WTC11 (cell line): ENCODE results near the gene TSPO. TPM values are rescaled to one million over a fixed set of nuclear protein-coding genes. Genes with fewer than 3 reads are reported as not detected.
A peak's percentile ranks its signal among the peaks of the same experiment; 100 is the strongest.

ENCODE experiments used
- ATAC-seq: fragments of 200-7000 bp; cut with Tn5 transposase; 2 replicates; pipeline ENCODE4 v1.10.0; 2021; ENCODE audit warnings: mild to moderate bottlenecking, moderate library complexity
- CTCF ChIA-PET: fragments of 300-600 bp; sonication (Branson Sonifier 250); formaldehyde crosslinking; loops from one replicate; lab custom pipeline; 2021; ENCODE audit warnings: antibody characterized with exemption; lab: Charles Lee
- POLR2A ChIA-PET: fragments of 350-600 bp; sonication (Branson Sonifier 250); formaldehyde crosslinking; loops from one replicate; lab custom pipeline; 2021; ENCODE audit warnings: antibody characterized with exemption; lab: Charles Lee
- DNase-seq: peaks from one replicate; pipeline ENCODE4 v3.0.0; 2021; ENCODE audit warnings: low spot score
- H3K27ac Mint-ChIP-seq: 2 replicates; pipeline ENCODE4 v1.8.0; 2021; ENCODE audit warnings: mixed read lengths
- H3K27me3 Mint-ChIP-seq: 2 replicates; pipeline ENCODE4 v1.8.0; 2021; ENCODE audit warnings: low read depth, mild to moderate bottlenecking, moderate library complexity, mixed read lengths
- H3K36me3 Mint-ChIP-seq: 2 replicates; pipeline ENCODE4 v1.8.0; 2021; ENCODE audit warnings: mixed read lengths
- H3K4me1 Mint-ChIP-seq: 2 replicates; pipeline ENCODE4 v1.8.0; 2022; ENCODE audit warnings: mixed read lengths
- H3K4me3 Mint-ChIP-seq: 2 replicates; pipeline ENCODE4 v1.8.0; 2021; ENCODE audit warnings: mild to moderate bottlenecking, moderate library complexity, mixed read lengths
- H3K9me3 Mint-ChIP-seq: 2 replicates; pipeline ENCODE4 v1.8.0; 2021; ENCODE audit warnings: mixed read lengths
- CBFB ChIP-seq: sonication (generic); formaldehyde crosslinking; IDR thresholded peaks from 2 replicates; pipeline ENCODE4 v1.8.1; 2022; ENCODE audit warnings: mild to moderate bottlenecking, low read depth, missing genetic modification reagents
- EMX1 ChIP-seq: fragments of 250-450 bp; sonication (Bioruptor Pico); IDR thresholded peaks from 2 replicates; pipeline ENCODE4 v1.8.0; 2021; ENCODE audit warnings: mild to moderate bottlenecking
- FOXJ3 ChIP-seq: sonication (generic); formaldehyde crosslinking; IDR thresholded peaks from 2 replicates; pipeline ENCODE4 v1.9.0; 2021; ENCODE audit warnings: missing genetic modification reagents, mild to moderate bottlenecking, borderline replicate concordance
- FOXK1 ChIP-seq: sonication (generic); formaldehyde crosslinking; IDR thresholded peaks from 2 replicates; pipeline ENCODE4 v1.8.0; 2022; ENCODE audit warnings: mild to moderate bottlenecking, moderate library complexity, missing genetic modification reagents
- MXD4 ChIP-seq: fragments of 250-450 bp; sonication (Bioruptor Pico); IDR thresholded peaks from 2 replicates; pipeline ENCODE4 v1.8.0; 2021; ENCODE audit warnings: mild to moderate bottlenecking, moderate library complexity, borderline replicate concordance
- NR1H2 ChIP-seq: sonication (generic); formaldehyde crosslinking; IDR thresholded peaks from 2 replicates; pipeline ENCODE4 v1.9.0; 2021; ENCODE audit warnings: mild to moderate bottlenecking, moderate library complexity, missing genetic modification reagents
- SMAD4 ChIP-seq: sonication (generic); formaldehyde crosslinking; IDR thresholded peaks from 2 replicates; pipeline ENCODE4 v1.8.0; 2022; ENCODE audit warnings: mild to moderate bottlenecking, missing genetic modification reagents
- SOX15 ChIP-seq: fragments of 250-450 bp; sonication (Bioruptor Pico); IDR thresholded peaks from 2 replicates; pipeline ENCODE4 v1.9.0; 2021; ENCODE audit warnings: mild to moderate bottlenecking
- SP1 ChIP-seq: sonication (generic); formaldehyde crosslinking; conservative IDR thresholded peaks from 2 replicates; pipeline ENCODE4 v1.8.1; 2022; ENCODE audit warnings: missing genetic modification reagents
- TCF7 ChIP-seq: sonication (generic); formaldehyde crosslinking; IDR thresholded peaks from 2 replicates; pipeline ENCODE4 v1.8.0; 2022; ENCODE audit warnings: mild to moderate bottlenecking, low read depth, missing genetic modification reagents, moderate library complexity
- USF1 ChIP-seq: sonication (generic); formaldehyde crosslinking; IDR thresholded peaks from 2 replicates; pipeline ENCODE4 v1.8.0; 2022; ENCODE audit warnings: mild to moderate bottlenecking, missing genetic modification reagents
- ZBTB21 ChIP-seq: sonication (generic); formaldehyde crosslinking; IDR thresholded peaks from 2 replicates; pipeline ENCODE4 v1.8.1; 2023; ENCODE audit warnings: mild to moderate bottlenecking, missing genetic modification reagents, borderline replicate concordance
- ZNF121 ChIP-seq: sonication (generic); formaldehyde crosslinking; IDR thresholded peaks from 2 replicates; pipeline ENCODE4 v1.8.0; 2023; ENCODE audit warnings: missing genetic modification reagents
- ZNF232 ChIP-seq: sonication (generic); formaldehyde crosslinking; IDR thresholded peaks from 2 replicates; pipeline ENCODE4 v1.8.0; 2022; ENCODE audit warnings: mild to moderate bottlenecking, missing genetic modification reagents
- ZNF263 ChIP-seq: sonication (generic); formaldehyde crosslinking; IDR thresholded peaks from 2 replicates; pipeline ENCODE4 v1.8.1; 2022; ENCODE audit warnings: low read depth, mild to moderate bottlenecking, moderate library complexity, missing genetic modification reagents
- ZNF416 ChIP-seq: fragments of 250-450 bp; sonication (Bioruptor Pico); IDR thresholded peaks from 2 replicates; pipeline ENCODE4 v1.9.0; 2021; ENCODE audit warnings: mild to moderate bottlenecking, inconsistent platforms
- ZNF512 ChIP-seq: sonication (generic); formaldehyde crosslinking; IDR thresholded peaks from 2 replicates; pipeline ENCODE4 v1.8.1; 2022; ENCODE audit warnings: missing genetic modification reagents, borderline replicate concordance
- total RNA-seq: library from RNA; stranded (reverse); gene quantifications from 3 replicates; pipeline ENCODE4 v1.2.3, GENCODE V29; 2021
- TF ChIP-seq, protein P1 (sequence below): sonication (generic); formaldehyde crosslinking; IDR thresholded peaks from 2 replicates; pipeline ENCODE4 v1.8.1; 2023; ENCODE audit warnings: mild to moderate bottlenecking, missing genetic modification reagents, borderline replicate concordance
- TF ChIP-seq, protein P2 (sequence below): sonication (generic); formaldehyde crosslinking; IDR thresholded peaks from 2 replicates; pipeline ENCODE4 v1.8.0; 2022; ENCODE audit warnings: mild to moderate bottlenecking, missing genetic modification reagents

TSPO gene
- total RNA-seq, 1 experiment from 2014 or later = 21.9 TPM

DNA sequence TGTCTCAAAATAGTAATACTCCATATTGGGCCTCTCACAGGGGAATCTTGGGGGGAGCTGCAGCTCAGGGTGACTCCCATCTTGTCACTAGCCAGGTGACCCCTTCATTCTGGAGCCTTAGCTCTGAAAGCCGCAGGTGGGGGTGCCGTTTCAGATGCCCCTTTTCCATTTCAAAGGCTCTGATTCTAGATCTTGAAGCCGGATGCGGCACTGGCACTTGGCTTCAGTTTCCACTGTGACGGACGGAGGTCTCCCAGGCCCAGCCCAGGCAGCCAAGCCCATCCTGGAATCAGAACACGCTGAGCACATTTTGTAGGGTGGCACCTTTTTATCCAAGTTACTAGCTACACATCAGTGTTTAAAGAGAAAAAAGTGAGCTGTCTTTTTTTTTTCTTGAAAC lies 34.4 kb upstream of the TSPO start:
- TF ChIP-seq SP1 (CRISPR knock-in tag) (no peak), SOX15 (CRISPR knock-in tag) (no peak), ZNF416 (CRISPR knock-in tag) (no peak), ZNF232 (CRISPR knock-in tag) (no peak), ZNF512 (no peak), SMAD4 (CRISPR knock-in tag) (no peak), MXD4 (CRISPR knock-in tag) (no peak), FOXJ3 (CRISPR knock-in tag) (no peak), ZBTB21 (CRISPR knock-in tag) (no peak)
- TF ChIP-seq, protein P1, sequence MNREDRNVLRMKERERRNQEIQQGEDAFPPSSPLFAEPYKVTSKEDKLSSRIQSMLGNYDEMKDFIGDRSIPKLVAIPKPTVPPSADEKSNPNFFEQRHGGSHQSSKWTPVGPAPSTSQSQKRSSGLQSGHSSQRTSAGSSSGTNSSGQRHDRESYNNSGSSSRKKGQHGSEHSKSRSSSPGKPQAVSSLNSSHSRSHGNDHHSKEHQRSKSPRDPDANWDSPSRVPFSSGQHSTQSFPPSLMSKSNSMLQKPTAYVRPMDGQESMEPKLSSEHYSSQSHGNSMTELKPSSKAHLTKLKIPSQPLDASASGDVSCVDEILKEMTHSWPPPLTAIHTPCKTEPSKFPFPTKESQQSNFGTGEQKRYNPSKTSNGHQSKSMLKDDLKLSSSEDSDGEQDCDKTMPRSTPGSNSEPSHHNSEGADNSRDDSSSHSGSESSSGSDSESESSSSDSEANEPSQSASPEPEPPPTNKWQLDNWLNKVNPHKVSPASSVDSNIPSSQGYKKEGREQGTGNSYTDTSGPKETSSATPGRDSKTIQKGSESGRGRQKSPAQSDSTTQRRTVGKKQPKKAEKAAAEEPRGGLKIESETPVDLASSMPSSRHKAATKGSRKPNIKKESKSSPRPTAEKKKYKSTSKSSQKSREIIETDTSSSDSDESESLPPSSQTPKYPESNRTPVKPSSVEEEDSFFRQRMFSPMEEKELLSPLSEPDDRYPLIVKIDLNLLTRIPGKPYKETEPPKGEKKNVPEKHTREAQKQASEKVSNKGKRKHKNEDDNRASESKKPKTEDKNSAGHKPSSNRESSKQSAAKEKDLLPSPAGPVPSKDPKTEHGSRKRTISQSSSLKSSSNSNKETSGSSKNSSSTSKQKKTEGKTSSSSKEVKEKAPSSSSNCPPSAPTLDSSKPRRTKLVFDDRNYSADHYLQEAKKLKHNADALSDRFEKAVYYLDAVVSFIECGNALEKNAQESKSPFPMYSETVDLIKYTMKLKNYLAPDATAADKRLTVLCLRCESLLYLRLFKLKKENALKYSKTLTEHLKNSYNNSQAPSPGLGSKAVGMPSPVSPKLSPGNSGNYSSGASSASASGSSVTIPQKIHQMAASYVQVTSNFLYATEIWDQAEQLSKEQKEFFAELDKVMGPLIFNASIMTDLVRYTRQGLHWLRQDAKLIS = no peak

DNA sequence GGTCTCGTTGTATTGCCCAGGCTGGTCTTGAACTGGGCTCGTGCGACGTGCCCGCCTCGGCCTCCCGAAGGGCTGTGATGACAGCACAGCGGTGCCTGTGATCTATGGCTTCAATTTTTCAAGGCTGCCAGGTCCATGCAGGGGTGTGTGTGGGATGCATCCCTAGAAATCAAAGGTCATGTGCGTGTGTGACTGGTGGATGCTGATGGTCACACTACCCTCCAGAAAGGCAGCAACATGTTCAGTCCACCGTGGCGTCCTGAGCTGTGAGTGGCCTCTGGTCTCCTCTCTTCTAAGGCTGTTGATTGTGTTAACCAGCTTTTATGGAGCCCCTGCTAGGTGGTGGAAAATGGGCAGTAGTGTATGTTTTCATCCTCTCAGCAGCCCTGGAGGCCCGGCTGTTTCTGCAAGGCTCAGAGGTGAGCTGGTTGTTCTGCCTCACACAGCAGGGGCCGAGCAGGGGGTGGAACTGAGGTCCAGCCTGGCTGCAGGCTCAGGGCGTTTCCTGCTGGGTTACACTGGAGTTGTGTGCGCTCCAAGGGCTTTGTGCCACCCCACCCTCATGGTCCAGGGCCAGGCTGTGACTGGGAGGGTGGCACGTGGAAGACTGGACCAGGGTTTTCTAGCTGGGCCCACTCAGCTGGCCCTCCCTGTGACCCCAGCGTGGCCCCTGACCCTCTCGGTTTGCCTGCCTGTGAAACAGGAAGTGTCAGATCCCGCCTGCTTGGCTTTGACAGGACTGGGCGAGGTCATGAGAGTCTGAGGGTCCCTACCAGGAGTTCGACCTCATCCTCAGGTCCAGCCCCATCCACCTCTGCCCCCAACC lies 33.1 kb upstream of the TSPO start:
- Mint-ChIP-seq H3K36me3 (no peaks in the 10 kb centered on the region), H3K4me1 (peaks cover 6% of the 10 kb centered on the region; the same call in 1 of the 2 replicates), H3K9me3 (no peaks in the 10 kb centered on the region), H3K4me3 (no peak overlapping the region), H3K27me3 (peaks cover 16% of the 10 kb centered on the region), H3K27ac (no peak overlapping the region)
- DNase-seq = no peak
- POLR2A ChIA-PET = no interaction called here
- CTCF ChIA-PET = interaction anchor here (0.5 to 1.5 kb wide), 6 partner anchors 11 to 108 kb away, joined by 3 to 4 read pairs (median 3); no protein-coding TSS in a partner anchor
- peak; percentile 22 for ATAC-seq
- TF ChIP-seq FOXK1 = no peak
- TF ChIP-seq USF1 (CRISPR knock-in tag) = no peak
- TF ChIP-seq, protein P1 = no peak
- TF ChIP-seq, protein P2, sequence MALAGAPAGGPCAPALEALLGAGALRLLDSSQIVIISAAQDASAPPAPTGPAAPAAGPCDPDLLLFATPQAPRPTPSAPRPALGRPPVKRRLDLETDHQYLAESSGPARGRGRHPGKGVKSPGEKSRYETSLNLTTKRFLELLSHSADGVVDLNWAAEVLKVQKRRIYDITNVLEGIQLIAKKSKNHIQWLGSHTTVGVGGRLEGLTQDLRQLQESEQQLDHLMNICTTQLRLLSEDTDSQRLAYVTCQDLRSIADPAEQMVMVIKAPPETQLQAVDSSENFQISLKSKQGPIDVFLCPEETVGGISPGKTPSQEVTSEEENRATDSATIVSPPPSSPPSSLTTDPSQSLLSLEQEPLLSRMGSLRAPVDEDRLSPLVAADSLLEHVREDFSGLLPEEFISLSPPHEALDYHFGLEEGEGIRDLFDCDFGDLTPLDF (CRISPR knock-in tag) = no peak
- no peak for TF ChIP-seq EMX1 (CRISPR knock-in tag)
- TF ChIP-seq ZNF512 = no peak
- no peak for TF ChIP-seq ZNF121
- TF ChIP-seq CBFB (CRISPR knock-in tag) = no peak
- no peak for TF ChIP-seq TCF7
- TF ChIP-seq NR1H2 = no peak
- TF ChIP-seq ZNF263 = no peak

More for the DNA sequence above, 34.4 kb upstream of the TSPO start:
- H3K27ac Mint-ChIP-seq = no peak overlapping the region
- H3K9me3 Mint-ChIP-seq = no peaks in the 10 kb centered on the region
- no peak overlapping the region for H3K4me3 Mint-ChIP-seq
- ChIA-PET POLR2A (interaction anchor here (0.7 to 1.2 kb wide), 2 partner anchors 222 to 322 kb away, joined by 3 to 5 read pairs; no protein-coding TSS in a partner anchor), CTCF (interaction anchor here (0.9 to 1.5 kb wide), 3 partner anchors 9 to 249 kb away, joined by 3 to 4 read pairs (median 4); no protein-coding TSS in a partner anchor)
- no peaks in the 10 kb centered on the region for H3K36me3 Mint-ChIP-seq
- DNase-seq (no peak), ATAC-seq (no peak)
- H3K4me1 Mint-ChIP-seq = peaks cover 6% of the 10 kb centered on the region; the same call in 1 of the 2 replicates
- peaks cover 29% of the 10 kb centered on the region for H3K27me3 Mint-ChIP-seq
